T-helper 17 cell (primary cell): ENCODE results near the gene ZIC4. TPM values are rescaled to one million over a fixed set of nuclear protein-coding genes. Genes with fewer than 3 reads are reported as not detected.

Source experiments
- ATAC-seq: fragments of 150-1000 bp; cut with Tn5 transposase; 2 replicates; pipeline ENCODE4 v1.10.0; 2021; ENCODE audit warnings: mild to moderate bottlenecking, moderate library complexity
- DNase-seq, 3 donors: peaks; one replicate each; pipeline versions ENCODE4 v3.0.0 to v3.0.0-alpha.2; 2020 to 2021
- H3K9me3 ChIP-seq: one replicate; pipeline ENCODE4 v1.7.0; 2013; ENCODE audit warnings: low read length, mild to moderate bottlenecking; ENCODE audit not compliant: control insufficient read depth, poor library complexity, severe bottlenecking
- H3K27ac Mint-ChIP-seq: one replicate; pipeline ENCODE4 v1.8.0; 2022; ENCODE audit warnings: mild to moderate bottlenecking, moderate library complexity, mixed read lengths
- H3K27me3 Mint-ChIP-seq: one replicate; pipeline ENCODE4 v1.8.0; 2022; ENCODE audit warnings: mixed read lengths
- H3K36me3 Mint-ChIP-seq: one replicate; pipeline ENCODE4 v1.8.0; 2022; ENCODE audit warnings: low read depth, mixed read lengths
- H3K4me1 Mint-ChIP-seq: one replicate; pipeline ENCODE4 v1.8.0; 2022; ENCODE audit warnings: mild to moderate bottlenecking, mixed read lengths
- H3K4me3 Mint-ChIP-seq: one replicate; pipeline ENCODE4 v1.8.0; 2022; ENCODE audit warnings: mild to moderate bottlenecking, moderate library complexity, mixed read lengths
- total RNA-seq, 4 donors: library from RNA in 2 of 4; stranded (reverse) in 2 of 4; gene quantifications; one replicate each; pipeline ENCODE4 v1.2.3 and lab custom pipeline; 2022 to 2026

Gene ZIC4
- total RNA-seq, 2 donors from 2014 or later = not detected

GRCh38 chr3:147343926-147344325, 62.4 kb downstream of the ZIC4 start:
- Mint-ChIP-seq H3K27me3 (no peaks in the 10 kb centered on the region), H3K36me3 (no peaks in the 10 kb centered on the region), H3K4me1 (no peaks in the 10 kb centered on the region), H3K27ac (no peak overlapping the region), H3K4me3 (no peak overlapping the region)
- ATAC-seq = no peak
- no peaks in the 10 kb centered on the region for H3K9me3 ChIP-seq
- no peak for DNase-seq

GRCh38 chr3:147341727-147342126, 64.6 kb downstream of the ZIC4 start:
- Mint-ChIP-seq H3K27ac (no peak overlapping the region), H3K36me3 (no peaks in the 10 kb centered on the region)
- ATAC-seq = no peak

GRCh38 chr3:147336543-147337278, 69.6 kb downstream of the ZIC4 start:
- Mint-ChIP-seq H3K36me3 (no peaks in the 10 kb centered on the region), H3K27me3 (no peaks in the 10 kb centered on the region), H3K4me3 (no peak overlapping the region), H3K4me1 (no peaks in the 10 kb centered on the region), H3K27ac (no peak overlapping the region)
- DNase-seq (no peak), ATAC-seq (no peak)
- no peaks in the 10 kb centered on the region for H3K9me3 ChIP-seq

More at GRCh38 chr3:147341727-147342126, 64.6 kb downstream of the ZIC4 start:
- no peak for DNase-seq
- Mint-ChIP-seq H3K4me1 (no peaks in the 10 kb centered on the region), H3K27me3 (no peaks in the 10 kb centered on the region), H3K4me3 (no peak overlapping the region)
- H3K9me3 ChIP-seq = no peaks in the 10 kb centered on the region

Other genes starting within 250 kb of the ZIC4 start
- not detected for gene ZIC1, start 2.8 kb upstream of the ZIC4 start, total RNA-seq